Measurements from ENCODE around the gene ETV7.

- no peak for TF ChIP-seq CTCF (IDR thresholded peaks at IDR 0.05)
- no peak for TF ChIP-seq EZH2 (IDR thresholded peaks at IDR 0.05; ENCODE audit: borderline replicate concordance, insufficient read depth, low read depth, low read length, poor library complexity, severe bottlenecking)
Measured at GRCh38 chr6:36373368-36374019, 14.0 kb downstream of the ETV7 start.

Data from B cell (primary cell).